ENCODE measurements around the gene CEPT1. TPM values are rescaled to one million over a fixed set of nuclear protein-coding genes. Genes with fewer than 3 reads are reported as not detected.

The CEPT1 gene
- total RNA-seq, 1 experiment from 2014 or later = 37.7 TPM

DNA sequence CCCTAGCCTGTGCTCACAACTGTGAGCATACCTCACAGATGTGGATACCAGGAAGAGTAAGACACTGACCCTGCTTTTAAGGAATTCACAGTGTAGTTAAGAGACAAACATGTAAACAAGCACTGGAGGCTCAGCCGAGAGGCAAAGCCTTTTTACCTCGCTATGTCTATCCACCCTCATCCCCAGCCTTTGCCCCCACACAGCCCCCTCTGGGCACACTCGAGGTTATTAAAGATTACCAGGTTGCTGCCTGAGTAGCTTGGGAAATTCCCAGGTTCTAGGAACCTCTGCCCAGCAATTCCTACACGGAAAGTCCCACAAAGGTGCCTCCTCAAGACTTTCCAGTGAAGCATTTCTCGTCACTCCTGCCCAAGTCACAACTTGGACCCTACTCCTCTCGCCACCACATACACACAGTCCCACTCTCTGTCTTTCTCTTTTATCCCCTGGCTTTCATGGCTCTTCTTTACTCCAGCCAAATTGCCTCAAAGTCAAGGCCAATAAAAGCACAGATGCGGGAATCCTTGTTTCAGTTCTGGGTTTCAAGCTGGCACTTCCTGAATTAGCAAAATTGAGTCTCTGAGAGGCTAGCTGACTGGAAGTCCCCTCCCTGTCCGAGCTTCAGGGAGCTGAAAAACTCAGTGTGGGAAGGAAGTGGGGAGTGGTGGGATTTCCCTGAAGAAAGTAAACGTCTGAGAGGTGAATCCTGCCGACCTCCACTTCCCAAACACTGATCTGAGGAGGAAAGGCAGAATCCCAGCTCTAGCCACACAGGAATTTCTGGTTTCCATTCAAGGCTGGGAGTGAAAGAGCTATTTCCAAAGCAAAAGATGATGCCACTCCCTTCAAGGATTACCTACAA lies 52.9 kb downstream of the CEPT1 start:
- DNase-seq (ENCODE audit: low read depth) = peak; percentile 32

DNA sequence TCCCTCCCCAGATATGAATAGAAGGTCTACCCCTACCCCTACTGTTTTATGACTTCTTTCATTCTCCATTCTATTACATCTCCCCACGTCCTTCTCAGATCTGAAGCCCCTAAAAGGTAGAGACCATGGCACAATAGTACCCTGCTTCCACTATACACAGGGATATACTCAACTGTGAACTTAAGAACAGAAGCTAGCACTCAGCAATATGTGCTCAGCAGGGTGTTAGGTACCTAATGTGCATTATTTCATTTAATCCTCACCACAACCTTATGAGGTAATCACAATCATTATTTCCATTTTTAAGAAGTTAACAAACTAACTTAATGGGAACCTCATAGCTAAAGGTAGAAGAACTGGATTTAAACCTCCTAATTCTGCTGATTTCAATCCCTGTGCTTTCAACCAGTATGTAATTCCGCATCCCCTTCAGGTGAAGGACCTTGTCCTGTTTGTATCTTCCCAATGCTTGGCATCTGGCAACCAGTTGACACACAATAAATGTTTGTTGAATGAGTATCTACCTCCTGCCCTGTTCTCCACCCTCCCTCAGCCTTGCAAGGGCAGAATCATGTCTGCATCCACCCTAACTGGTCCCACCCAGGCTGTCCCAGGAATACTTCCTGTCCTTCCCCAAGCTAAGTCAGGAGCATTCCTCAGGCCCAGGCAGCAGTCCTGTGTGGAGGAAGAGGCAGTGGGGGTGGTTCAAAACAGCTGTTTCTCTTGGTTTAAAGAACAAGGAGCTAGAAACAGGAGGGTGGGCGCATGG lies 53.9 kb downstream of the CEPT1 start:
- DNase-seq (ENCODE audit: low read depth) = no peak

DNA sequence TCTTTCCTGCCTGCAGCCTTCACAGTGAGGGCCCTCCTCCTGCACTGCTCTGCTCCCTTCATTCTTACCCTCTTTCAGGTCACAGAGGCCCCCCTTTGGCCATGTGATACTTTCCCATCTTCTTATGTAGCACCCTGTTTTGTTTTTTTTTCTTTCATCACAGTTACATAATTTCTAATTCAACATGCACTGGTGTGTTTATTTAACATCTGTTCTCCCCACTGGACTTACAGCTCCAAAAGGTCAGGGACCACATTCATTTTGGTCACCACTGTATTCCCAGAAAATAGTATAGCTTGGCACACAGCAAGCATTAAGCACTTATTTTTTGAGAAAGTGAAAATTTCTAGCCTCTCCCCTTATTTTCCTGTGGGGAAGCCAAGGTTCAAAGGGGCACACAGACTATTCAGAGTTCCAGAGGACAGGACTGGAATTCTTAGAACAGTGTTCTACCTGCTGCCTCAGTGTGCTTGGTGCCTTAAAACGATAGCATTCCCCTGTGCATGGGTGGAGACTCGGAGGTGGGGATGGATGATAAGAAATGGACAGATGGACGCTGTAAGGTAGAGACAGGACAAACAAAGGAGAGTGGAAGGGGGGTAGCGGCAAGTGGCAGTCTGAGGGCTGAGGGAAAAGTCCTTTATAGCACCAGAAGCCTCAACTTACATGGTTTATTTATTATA lies 55.1 kb downstream of the CEPT1 start:
- no peak for DNase-seq (ENCODE audit: low read depth)

DNA sequence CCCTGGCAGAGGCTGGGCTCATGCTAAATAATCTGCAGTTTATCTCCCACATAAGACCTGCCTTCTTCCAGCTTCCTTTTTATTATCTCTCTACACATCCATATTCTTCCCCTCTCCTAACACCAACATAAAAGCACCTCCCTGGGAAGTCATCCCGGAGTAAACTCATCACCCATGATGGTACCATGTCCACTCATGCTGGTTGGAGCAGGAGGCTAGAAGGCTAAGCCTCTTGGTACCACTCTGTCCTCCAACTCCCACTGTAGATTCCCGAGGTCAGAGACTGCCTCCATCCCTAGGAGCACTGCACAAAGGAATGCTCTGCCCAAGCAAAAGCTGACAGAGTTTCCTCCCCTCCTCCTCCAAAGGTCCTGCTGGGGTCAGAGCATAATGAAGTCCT lies 56.2 kb downstream of the CEPT1 start:
- no peak for DNase-seq (ENCODE audit: low read depth)

DNA sequence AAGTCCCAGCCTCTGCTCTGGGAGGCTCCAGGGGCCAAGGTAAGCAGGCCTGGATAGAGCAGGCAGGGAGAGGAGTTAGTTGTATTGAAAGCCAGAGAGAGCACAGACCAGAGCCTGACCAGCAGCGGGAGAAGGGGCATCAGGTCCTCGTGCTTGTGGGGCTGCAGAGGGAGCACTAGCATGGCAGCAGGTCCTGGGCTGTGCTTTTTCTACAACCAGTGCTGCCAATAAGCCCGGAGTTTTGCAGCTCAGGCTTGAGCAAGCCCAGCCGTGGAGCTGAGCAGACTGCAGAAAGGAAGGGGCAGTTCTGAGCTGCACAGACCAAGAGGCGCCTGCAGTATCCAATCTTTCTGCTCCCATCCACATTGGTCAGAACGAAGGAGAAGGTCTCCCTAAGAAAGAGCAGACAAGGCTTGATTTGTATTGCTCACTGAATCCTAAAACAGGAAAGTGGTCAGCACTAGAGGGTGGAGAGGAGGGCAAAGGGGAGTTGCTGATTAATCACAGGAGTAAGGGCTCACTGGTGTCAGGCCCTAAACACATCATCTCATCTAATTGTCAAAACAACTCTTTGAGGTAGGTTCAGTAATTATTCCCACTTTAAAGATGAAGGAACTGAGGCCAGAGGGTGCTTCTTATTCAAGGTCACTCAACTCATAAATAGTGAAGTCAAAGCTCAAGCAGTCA lies 57.7 kb downstream of the CEPT1 start:
- DNase-seq (ENCODE audit: low read depth) = peak; percentile 25

DNA sequence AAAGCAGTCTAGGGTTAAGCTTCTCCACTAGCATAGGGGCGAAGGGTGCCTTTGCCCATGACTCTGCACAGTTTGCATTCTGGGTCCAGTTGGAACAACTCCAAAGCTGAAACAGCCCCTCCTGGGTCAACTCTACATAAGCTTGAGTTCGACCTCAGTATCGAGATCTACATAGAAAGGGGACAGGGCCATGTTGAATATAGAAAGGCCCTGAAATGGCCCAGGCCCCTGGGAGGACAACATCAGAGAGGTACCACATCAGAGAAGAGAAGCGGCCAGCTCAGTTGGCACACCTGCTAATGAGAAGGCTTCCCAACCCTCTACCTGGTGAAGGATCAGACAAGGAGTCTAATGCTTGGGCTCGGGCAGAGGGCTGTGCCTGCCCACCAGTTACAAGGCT lies 58.8 kb downstream of the CEPT1 start:
- DNase-seq (ENCODE audit: low read depth) = no peak

DNA sequence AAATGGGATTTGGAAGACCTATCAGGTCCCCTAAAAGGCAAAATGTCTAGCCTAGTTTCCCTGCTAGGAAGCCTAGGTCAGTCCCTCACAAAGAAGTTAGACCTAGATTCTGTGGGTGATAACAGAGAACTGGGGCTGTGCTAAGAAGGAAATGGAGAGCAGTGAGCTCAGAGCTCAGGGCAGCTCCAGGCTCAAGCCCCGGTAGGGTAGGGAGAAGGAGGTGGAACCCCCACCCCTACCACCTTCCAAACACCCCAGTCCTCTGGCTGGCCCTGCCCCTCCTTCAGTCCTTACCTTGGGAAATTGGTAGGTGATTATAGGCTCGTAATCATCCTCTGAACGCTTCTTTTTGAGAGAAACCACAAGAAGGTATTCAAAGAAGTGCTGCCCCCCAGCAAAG lies 59.3 kb downstream of the CEPT1 start:
- DNase-seq (ENCODE audit: low read depth) = no peak

DNA sequence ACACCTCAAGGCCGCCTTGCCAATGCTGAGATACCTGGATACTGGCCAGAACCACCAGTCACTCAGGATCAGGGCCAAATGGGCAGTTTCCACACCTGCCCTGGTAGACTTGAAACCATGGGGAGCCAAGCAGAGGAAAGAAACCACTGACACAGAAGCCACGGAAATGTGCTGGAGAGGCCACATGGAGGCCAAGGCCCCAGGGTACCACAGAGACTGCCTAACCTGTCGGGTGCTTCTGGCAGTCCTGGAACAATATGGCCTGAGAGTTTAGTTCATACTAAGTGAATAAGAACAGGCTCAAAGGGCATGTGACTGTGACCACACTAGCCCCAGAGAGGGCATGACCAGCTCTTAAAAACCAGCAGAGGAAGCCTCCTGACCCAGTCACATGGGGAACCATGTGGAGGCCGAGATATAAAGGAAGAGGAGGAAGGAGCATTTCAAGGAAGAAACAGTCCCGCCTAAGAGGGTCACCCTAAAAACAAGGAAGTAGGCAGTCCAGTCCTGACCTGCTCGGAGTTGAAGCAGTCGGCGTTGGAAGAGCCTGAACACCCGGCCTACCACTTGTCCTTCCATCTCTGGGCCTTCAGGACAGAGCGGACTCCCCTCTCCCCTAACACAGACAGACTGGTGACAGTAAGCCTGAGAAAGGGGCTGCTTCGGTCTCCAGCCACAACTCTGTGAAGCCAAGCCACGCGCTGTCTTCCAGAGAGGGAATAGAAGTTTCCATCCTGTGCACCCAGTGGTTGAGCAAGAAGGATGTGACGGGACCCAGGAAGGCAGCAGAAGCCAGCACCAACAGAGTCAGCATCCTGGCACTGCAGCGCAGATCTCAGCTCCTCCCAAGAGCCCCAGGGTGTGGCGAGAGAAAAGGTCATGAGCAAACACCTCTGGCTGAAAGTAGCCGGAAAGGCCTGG lies 60.1 kb downstream of the CEPT1 start, which contains the start of gene DENND2D:
Gene DENND2D (minus strand): TSS at position 766 of the 921 bp plus-strand sequence. CDS start 187 bp downstream, at position 579.
- DNase-seq (ENCODE audit: low read depth) = no peak

DNA sequence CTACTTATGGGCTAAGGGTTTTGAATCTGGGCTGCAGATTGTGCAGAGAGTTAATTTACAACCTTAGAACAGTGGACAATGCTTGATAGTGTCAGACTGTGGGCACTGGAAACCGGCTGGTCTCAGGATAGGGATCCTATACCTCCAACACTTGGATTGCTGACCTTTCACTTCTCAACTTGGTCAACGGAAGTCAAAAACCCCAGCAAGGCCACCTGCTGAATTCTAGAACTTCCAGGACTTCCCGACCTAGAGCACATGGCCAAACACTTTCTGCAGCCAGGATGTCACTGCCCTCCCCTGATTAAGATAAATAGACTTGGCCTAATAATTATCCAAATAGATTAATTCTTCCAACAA lies 60.8 kb downstream of the CEPT1 start:
- DNase-seq (ENCODE audit: low read depth) = no peak

DNA sequence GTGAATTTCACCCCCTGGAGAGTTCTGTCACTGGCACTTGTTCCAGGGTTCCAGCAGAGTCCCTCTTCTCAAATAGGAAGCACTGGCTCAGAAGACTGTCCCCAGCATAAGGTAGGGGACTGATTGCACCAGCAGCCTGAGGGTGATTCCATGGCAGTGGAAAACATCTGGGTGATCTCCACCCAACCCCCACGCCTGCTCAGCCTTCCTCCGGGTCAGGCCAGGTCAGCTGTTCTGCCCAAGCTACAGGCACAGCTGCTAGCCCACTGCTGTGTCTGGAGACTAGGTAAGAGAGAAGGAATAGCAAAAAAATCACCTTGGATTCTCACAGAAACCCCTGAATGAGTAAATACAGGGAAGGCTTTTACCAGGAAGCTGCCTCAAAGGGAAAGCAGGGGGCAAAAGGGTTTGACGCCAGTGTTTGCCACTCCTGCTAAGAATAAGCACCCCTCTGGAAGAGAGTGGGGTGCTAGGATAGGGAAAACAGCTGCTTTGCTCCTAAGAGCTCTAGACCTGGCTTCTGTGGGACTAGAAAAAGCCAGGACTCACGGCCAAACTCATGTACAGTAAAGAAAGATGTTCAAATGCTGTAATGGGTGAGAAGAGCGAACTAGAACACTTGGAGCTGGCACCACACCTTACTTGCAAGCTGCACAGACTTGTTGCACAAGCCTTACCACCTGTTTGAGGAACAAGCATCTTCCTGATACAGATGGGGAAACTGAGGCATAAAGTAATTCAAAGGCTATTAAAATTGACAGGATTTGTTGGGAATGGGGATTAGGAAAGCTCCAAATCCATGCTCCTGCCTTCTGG lies 61.5 kb downstream of the CEPT1 start:
- DNase-seq (ENCODE audit: low read depth) = no peak

DNA sequence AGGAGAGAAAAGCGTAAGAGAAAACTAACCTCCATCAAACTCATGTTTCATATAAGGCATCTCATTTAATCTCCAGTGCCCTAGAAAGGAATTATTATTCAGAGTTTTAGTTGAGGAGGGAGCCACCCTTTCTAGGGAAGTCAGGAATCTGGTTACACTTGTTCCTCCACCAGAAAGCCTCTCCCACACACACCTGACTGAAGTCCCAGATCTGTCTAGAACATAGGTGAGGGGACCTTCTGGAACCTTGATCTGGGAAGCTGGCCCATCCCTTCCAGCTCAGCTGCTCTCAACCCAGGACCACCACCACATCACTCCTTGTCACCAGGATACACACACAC lies 62.3 kb downstream of the CEPT1 start:
- no peak for DNase-seq (ENCODE audit: low read depth)

DNA sequence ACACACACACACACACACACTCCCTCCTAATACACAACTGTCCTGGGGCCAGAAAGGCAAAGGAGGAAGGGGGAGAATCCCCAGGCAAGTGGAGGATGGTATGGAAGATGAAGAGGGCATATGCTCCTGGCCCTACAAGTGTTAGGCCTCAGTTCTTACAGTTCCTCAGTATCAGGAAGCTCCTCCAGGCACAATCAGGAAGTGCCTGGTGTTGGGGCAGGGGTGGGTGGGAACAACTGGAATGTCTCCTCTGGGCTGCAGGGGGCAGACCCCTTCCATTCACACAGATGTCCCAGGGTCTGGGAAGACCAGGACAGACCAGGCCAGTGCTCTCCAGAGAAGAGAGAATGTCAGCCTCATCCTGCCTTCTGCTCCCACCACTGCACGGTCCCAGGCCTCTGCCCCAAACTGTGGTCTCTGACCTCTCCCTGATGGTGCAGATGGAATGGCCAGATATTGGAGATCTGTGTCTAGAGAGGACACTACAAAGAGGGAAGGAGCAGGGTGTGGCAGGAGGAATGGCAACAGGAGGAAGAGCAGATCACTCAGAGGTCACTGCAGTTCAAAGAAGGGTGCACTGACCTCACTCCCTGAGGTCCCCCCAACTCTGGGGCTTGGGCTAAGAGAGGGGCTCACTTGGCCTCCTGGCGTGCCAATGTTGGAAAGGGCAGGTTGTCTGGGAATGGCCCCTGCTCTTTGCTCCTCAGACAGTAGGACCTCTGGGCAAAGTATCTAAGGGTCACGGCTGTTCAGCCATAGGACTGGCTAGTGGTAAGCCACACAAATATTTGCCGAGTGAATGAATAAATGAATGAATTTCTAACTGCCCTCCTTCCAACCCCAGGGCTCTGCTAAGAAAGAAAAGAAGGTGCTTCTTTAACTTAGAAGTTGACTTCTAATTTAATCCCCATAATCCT lies 62.9 kb downstream of the CEPT1 start:
- DNase-seq (ENCODE audit: low read depth) = peak; percentile 12

DNA sequence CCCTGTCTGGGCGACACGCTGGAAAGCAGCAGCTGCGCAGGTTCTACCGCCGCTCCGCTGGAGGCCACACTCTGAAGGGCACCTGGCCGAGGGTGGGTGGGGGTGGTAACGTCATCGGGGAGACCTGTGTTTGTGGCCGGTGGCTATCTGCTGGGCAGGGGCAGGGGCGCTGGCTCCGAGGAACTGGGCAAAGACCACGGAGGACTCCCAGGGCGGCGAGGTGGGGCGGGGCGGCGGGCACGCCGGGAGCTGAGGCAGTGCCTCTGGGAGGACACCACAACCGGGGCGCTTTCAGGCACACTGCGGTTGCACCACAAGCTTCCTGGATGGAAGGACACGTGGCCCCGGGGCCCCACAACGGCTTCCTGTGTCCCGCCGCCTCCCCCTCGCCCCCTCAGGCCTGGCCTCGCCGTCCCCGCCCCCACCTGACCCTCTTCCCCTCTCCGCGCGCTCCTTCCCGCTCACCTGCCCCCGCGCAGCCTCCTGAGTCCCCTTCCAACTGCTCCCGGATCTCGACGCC lies 63.7 kb downstream of the CEPT1 start:
- peak; percentile 80 for DNase-seq (ENCODE audit: low read depth)

DNA sequence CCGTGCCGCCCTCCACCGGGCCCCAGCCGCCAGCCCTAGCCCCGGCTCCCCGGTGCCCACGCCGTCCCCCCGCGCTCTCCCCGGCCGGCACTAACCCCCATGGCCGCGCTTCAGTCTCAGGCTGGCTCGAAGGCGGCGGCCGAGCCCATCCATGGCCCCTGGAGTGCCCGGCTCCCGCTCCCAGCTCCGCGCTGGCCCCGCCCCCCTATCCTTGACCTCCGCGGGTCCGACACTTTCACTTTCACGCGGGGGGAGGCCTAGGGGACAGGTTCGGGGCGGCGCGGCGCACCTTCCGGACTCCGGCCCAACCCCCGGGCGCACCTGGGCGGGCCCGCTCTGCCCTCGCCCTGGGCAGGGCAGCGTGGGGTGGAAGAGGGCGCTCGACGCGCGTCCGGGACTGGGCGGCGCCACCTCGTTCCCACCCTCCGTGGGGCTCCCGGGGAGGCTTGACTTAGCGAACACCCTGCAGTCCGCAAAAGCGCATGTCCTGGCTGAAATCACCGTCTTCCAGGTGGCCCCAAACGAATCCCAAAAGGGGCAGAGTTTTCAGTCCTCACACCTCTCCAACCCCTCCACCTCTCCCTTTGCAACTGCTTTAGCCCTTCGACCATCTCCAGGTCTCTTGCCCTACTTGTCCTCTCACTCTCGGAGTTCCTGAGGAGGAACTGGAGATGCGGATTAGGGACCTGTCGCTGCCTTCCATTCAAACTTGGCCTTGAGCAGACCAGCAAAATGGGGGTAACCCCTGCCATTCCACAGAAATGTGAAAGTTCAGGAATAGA lies 64.4 kb downstream of the CEPT1 start:
- DNase-seq (ENCODE audit: low read depth) = peak; percentile 15

DNA sequence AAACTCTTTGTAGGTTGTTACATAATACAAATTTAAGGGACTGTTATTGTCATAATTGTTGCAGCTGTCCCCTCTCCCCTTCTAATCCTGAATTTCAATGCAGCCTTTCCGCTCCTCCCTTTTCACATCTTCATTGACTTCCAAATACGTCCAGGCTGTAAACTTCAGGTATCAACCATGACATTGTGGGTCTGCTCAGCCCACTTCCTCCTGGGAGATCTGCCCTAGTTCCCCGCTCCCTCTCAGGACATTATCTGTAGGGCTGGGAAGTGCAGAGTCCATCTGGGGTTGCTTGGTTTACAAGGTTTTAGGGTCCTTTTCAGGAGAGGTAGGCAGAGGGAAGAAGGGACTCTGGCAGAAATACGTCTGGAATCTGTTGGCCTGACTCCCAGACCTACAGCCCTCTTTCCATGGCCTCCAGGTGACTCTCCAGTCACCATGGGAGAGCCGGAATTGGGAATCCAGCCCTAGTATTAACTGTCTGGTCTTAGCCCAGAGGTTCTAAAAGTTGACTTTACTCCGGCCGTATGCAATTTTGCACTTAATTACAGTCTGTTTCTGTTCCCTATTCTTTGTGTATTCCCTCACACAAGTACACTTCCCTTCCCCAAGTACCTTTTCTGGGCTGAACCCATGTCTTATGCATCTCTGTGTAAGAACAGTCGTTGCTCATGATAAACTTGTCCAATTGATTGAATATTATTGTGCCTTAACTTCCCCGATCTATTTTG lies 65.1 kb downstream of the CEPT1 start:
- DNase-seq (ENCODE audit: low read depth) = peak; percentile 18

DNA sequence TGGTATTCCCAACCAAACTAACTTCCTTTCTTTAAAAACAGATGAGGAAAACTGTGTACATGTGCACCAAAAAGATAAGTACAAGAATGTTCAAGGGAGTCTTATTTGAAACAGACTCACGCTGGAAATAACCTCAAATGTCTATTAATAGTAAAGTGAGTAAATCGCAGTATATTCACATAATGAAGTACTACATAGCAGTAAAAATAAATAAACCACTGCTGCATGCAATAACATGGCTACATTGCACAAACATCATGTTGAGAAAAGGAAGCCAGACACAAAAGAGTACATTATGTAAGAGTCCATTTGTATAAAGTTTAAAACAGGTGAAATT lies 65.7 kb downstream of the CEPT1 start:
- no peak for DNase-seq (ENCODE audit: low read depth)

DNA sequence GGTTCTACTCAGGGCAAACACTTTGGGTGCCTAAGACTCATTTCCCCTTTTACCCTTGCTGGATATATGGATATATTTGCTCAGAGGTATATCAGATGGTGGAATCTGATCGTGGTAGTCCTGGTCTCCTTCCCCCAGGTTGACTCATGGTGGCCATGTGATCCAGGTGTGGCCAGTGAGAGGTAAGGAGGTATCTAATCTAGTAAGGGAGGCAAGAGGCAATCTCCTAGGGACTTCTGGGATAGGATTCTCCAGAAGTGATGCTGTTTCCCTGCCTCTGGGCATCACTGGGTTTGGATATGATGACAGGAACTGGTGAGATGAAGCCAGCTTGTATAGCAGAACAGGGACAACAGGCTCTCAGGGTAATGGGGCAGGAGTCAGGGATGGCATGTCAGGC lies 68.9 kb downstream of the CEPT1 start:
- DNase-seq (ENCODE audit: low read depth) = no peak

Measured in M059J (cell line).